H1 (cell line): ENCODE results near the gene NKD2.

Experiments
- BRCA1 ChIP-seq: IDR thresholded peaks from 2 replicates; pipeline ENCODE4 v1.6.1; 2012; ENCODE audit warnings: low read depth, low read length, improper control_type of control experiment
- CTCF ChIP-seq, 3 experiments: IDR thresholded peaks; 1 replicate in 2 of 3; 2 replicates in 1 of 3; pipeline versions ENCODE4 v1.5.1 to v1.6.1; 2011; ENCODE audit warnings: low read length in 3 of 3, mild to moderate bottlenecking in 3 of 3, inconsistent platforms in 2 of 3, low read depth in 1 of 3, moderate library complexity in 1 of 3; ENCODE audit not compliant: insufficient read depth in 1 of 3; ENCODE audit errors: control extremely low read depth in 1 of 3
- EZH2 ChIP-seq: fragments of 200-600 bp; sonication (generic); IDR thresholded peaks from 2 replicates; pipeline ENCODE4 v1.7.1; 2012; ENCODE audit warnings: low read depth, mild to moderate bottlenecking, moderate library complexity, low read length, inconsistent platforms; ENCODE audit not compliant: severe bottlenecking
- GABPA ChIP-seq: IDR thresholded peaks from 2 replicates; pipeline ENCODE4 v1.6.1; 2011; ENCODE audit warnings: mild to moderate bottlenecking, low read length, moderate library complexity, borderline replicate concordance; ENCODE audit not compliant: insufficient read depth
- POLR2AphosphoS5 ChIP-seq: IDR thresholded peaks from 2 replicates; pipeline ENCODE4 v1.6.1; 2011; ENCODE audit warnings: low read depth, low read length
- USF2 ChIP-seq: IDR thresholded peaks from 2 replicates; pipeline ENCODE4 v1.6.1; 2011; ENCODE audit warnings: low read length, improper control_type of control experiment

GRCh38 chr5:1019001-1019905 is 10.7 kb downstream of the NKD2 start:
- TF ChIP-seq GABPA (no peak), EZH2 (no peak), POLR2AphosphoS5 (no peak), USF2 (no peak), CTCF (IDR thresholded peaks at IDR 0.05; ENCODE audit: control extremely low read depth in 1 of 3, insufficient read depth in 1 of 3, low read depth in 1 of 3, low read length in 3 of 3) (no peak), BRCA1 (no peak)
